Kidney (tissue), 14 donors: ENCODE data around the gene SYNDIG1. TPM values are rescaled to one million over a fixed set of nuclear protein-coding genes. Genes with fewer than 3 reads are reported as not detected.

Source experiments
- DNase-seq, 5 donors: peaks; one replicate each; pipeline ENCODE4 v3.0.0-alpha.2; 2013 to 2020
- FAIRE-seq: peaks from 2 replicates; lab custom pipeline; 2012; peaks lifted over from hg19 to GRCh38; lab: Jason Lieb, UNC
- H3K27ac ChIP-seq, 2 donors: one replicate each; pipeline ENCODE4 v1.7.0; 2013; ENCODE audit warnings: low read depth in 2 of 2, low read length in 2 of 2, inconsistent platforms in 1 of 2
- H3K27me3 ChIP-seq: one replicate; pipeline ENCODE4 v1.7.1; 2013; ENCODE audit warnings: low read length, inconsistent platforms; ENCODE audit not compliant: control insufficient read depth, insufficient read depth
- H3K36me3 ChIP-seq, 3 donors: one replicate each; pipeline versions ENCODE4 v1.7.0 to v1.7.1; 2013; ENCODE audit warnings: low read length in 3 of 3, control low read depth in 1 of 3, inconsistent platforms in 1 of 3; ENCODE audit not compliant: insufficient read depth in 3 of 3, control insufficient read depth in 2 of 3
- H3K4me1 ChIP-seq, 3 donors: one replicate each; pipeline versions ENCODE4 v1.7.0 to v1.7.1; 2013; ENCODE audit warnings: low read length in 3 of 3, inconsistent platforms in 1 of 3, low read depth in 1 of 3; ENCODE audit not compliant: control insufficient read depth in 2 of 3, insufficient read depth in 2 of 3
- H3K4me3 ChIP-seq, 3 donors: one replicate each; pipeline versions ENCODE4 v1.7.0 to v1.8.1; 2013; ENCODE audit warnings: low read length in 3 of 3, control low read depth in 1 of 3, inconsistent platforms in 1 of 3
- H3K9ac ChIP-seq, 3 donors: one replicate each; pipeline versions ENCODE4 v1.7.0 to v1.7.1; 2013; ENCODE audit warnings: low read length in 3 of 3, control low read depth in 1 of 3, inconsistent platforms in 1 of 3
- H3K9me3 ChIP-seq, 3 donors: one replicate each; pipeline versions ENCODE4 v1.7.0 to v1.7.1; 2013; ENCODE audit warnings: low read length in 3 of 3, control low read depth in 1 of 3, inconsistent platforms in 1 of 3; ENCODE audit not compliant: control insufficient read depth in 2 of 3, insufficient read depth in 1 of 3
- CTCF ChIP-seq: IDR thresholded peaks from 3 replicates; pipeline ENCODE4 v1.5.1; 2012; ENCODE audit warnings: mild to moderate bottlenecking, moderate library complexity, borderline replicate concordance; ENCODE audit not compliant: insufficient read depth; ENCODE audit errors: extremely low read depth
- intact Hi-C: fragments of 100-400 bp; cut with DNase I; formaldehyde crosslinking; loops from one replicate; pipeline ENCODE4 v1.11.1; 2022
- polyA plus RNA-seq: library from polyadenylated mRNA; stranded (reverse); fragments of 350-450 nt; fragmentation: Illumina TruSeq; extraction: RNeasy Lipid Tissue Mini Kit (QIAGEN cat#74804); gene quantifications from one replicate; pipeline ENCODE4 v1.2.3, GENCODE V29; 2014; ENCODE audit warnings: low read depth, low replicate concordance; ENCODE audit not compliant: insufficient read depth
- total RNA-seq: library from RNA; stranded (reverse); fragmentation: NEBNext Ultra II Directional; extraction: Animal tissue kit (Norgen Biotek cat#: 25700); gene quantifications from one replicate; pipeline ENCODE4 v1.2.1, GENCODE V29; 2021
- donor health status: control.
- donor health status: control.
- donor health status: control.
- donor health status: control.
- donor health status: control.
- donor health status: DM: yes; HTN: yes; CAD: no.
- donor health status: Normal renal cell carcinoma (clear cell type).

The SYNDIG1 gene
- total and polyA plus RNA-seq, 2 donors from 2014 or later: 5.4 to 8.2 TPM

GRCh38 chr20:24501764-24502556 is 32.5 kb downstream of the SYNDIG1 start:
- no peak for FAIRE-seq

GRCh38 chr20:24502661-24503060 is 33.2 kb downstream of the SYNDIG1 start:
- intact Hi-C loops: no loop called here
- Histone ChIP-seq H3K4me1 (peaks cover 0 to 2% (median 0%) of the 10 kb centered on the region in 3 donors), H3K9ac (no peak overlapping the region), H3K27ac (no peak overlapping the region), H3K4me3 (no peak overlapping the region), H3K9me3 (no peaks in the 10 kb centered on the region), H3K27me3 (no peaks in the 10 kb centered on the region), H3K36me3 (no peaks in the 10 kb centered on the region)
- no peak for TF ChIP-seq CTCF
- FAIRE-seq (no peak), DNase-seq (no peak)

More at GRCh38 chr20:24501764-24502556, 32.5 kb downstream of the SYNDIG1 start:
- Histone ChIP-seq H3K9me3 (no peaks in the 10 kb centered on the region), H3K27ac (no peak overlapping the region), H3K36me3 (no peaks in the 10 kb centered on the region), H3K4me1 (peaks cover 0 to 2% (median 0%) of the 10 kb centered on the region in 3 donors), H3K27me3 (no peaks in the 10 kb centered on the region), H3K4me3 (no peak overlapping the region), H3K9ac (no peak overlapping the region)
- intact Hi-C loops: no loop called here
- no peak for TF ChIP-seq CTCF
- peak in 1 of 5 donors; percentile 88 for DNase-seq

- FAIRE-seq (no peak), DNase-seq (peak in 1 of 5 donors; percentile 74)
- no peaks in the 10 kb centered on the region for H3K27me3 ChIP-seq
- H3K9ac ChIP-seq: no peak overlapping the region
- H3K27ac ChIP-seq: no peak overlapping the region
- no peaks in the 10 kb centered on the region for H3K9me3 ChIP-seq
- H3K4me3 ChIP-seq: no peak overlapping the region
- no peaks in the 10 kb centered on the region for H3K36me3 ChIP-seq
- H3K4me1 ChIP-seq: peaks cover 0 to 2% (median 0%) of the 10 kb centered on the region in 3 donors
- intact Hi-C loops: no loop called here
- TF ChIP-seq CTCF: no peak
These were observed 34.0 kb downstream of the SYNDIG1 start for GRCh38 chr20:24503352-24503931.
